T1000 (cell line): ENCODE measurements around the gene RERE.

ENCODE experiments used
- DNase-seq: peaks from one replicate; lab custom pipeline; 2025; ENCODE audit warnings: mixed read lengths; lab: John Stamatoyannopoulos, UW

The RERE gene

DNA sequence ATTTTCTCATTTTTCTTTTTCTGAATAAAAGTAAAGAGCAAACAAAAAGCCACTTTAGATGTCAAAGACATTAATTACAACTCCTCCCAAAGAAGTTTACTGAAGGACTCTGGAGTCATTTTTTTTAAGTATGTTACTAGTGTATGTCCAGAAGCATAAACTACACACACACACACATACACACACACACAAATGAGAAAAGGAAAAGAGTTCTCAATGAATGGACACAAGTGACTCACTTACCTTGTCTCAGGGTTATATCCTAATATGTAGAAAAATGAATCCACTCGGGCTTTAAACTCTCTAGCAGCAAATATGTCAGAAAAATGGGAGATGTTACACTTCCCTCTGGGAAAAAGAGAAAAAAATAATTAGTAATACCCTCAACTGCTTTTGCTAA, 276.5 kb downstream of the RERE start:
- DNase-seq = no peak

- no peak for DNase-seq
Measured at GRCh38 chr1:8540261-8540941, 277.0 kb downstream of the RERE start.

GRCh38 chr1:8539683-8540082, 277.8 kb downstream of the RERE start:
- no peak for DNase-seq

DNA sequence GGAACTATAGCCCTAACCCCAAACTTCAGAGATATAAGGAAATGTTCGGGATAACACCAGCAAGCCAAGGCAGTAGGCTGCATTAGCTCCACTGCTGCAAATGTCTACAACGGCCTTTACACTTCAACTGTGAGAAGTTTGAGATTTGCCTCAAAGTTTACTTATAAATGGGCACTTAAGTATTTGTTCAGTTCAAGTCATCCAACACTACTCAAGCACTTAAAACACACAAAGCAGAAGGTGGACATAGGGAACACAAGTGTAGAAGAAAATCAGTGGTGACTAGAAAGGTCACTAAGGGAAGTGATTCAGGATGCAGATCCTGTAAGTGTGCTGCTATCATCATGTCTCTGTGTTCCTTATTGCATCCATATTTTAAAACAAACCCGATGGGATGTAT, 278.9 kb downstream of the RERE start:
- no peak for DNase-seq

- no peak for DNase-seq
Measured at GRCh38 chr1:8537991-8538390, 279.4 kb downstream of the RERE start.

DNA sequence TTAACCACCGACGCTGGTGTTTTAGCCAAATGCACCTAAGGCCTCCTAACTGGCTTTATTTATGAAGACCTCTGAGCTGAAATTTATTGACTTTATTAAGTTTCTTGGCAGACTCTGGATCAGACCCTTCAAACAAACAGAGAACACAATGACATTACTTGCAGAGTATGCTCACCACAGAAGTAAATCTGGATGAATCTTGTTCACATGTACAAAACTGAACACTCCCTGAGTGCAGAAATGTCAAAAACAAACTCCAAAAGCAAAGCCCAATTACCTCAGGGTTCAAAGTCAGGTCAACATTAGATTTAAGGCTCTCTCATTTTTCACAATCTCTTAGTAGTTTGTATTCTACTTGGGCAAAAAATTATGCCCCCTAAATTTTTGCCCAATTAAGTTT, 280.9 kb downstream of the RERE start:
- no peak for DNase-seq

GRCh38 chr1:8533907-8534306, 283.5 kb downstream of the RERE start:
- no peak for DNase-seq

DNA sequence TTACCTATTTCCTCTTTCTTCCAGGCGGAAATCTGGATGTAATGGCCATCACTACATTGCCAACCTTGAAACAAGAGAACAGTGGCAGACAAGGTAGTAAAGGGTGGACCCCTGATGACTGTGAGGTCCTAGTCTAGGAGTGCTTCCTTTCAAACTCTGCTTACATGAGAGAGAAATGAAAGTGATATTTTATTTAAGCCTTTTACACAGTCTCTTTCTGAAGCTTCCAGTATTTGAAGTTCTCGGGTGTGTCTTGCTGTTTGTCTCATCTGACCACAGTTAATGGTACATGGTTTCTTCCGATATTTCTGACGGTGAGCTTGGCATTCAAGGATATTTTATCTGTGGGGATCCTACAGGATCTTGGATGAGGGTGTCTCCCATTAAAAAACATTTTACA, 284.3 kb downstream of the RERE start:
- no peak for DNase-seq

- no peak for DNase-seq
Measured at GRCh38 chr1:8529901-8530300, 287.5 kb downstream of the RERE start.

GRCh38 chr1:8527941-8528340, 289.5 kb downstream of the RERE start:
- no peak for DNase-seq

- peak; percentile 73 for DNase-seq
Measured at GRCh38 chr1:8525558-8526275, 291.7 kb downstream of the RERE start.

DNA sequence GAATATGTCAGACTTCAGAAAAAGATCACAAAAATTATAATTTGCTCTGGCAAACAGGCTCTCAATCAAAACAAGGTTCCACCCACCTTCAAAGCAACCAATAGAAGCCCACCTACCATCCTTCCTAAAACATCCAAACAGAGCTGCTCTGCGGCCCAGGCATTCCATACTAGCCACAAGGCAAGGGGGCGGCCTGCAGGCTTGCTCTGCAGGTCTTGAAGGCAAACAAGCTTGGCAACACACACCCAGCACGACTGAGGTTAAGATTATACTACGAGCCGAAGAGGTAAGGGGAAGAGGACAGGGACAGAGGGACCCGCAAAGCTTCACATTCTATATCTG, 292.3 kb downstream of the RERE start:
- DNase-seq = no peak

GRCh38 chr1:8524627-8525157, 292.7 kb downstream of the RERE start:
- no peak for DNase-seq

- no peak for DNase-seq
Measured at GRCh38 chr1:8523666-8524206, 293.7 kb downstream of the RERE start.

- no peak for DNase-seq
Measured at GRCh38 chr1:8520483-8520966, 296.9 kb downstream of the RERE start.

- DNase-seq = no peak
Measured at GRCh38 chr1:8519167-8519566, 298.3 kb downstream of the RERE start.

DNA sequence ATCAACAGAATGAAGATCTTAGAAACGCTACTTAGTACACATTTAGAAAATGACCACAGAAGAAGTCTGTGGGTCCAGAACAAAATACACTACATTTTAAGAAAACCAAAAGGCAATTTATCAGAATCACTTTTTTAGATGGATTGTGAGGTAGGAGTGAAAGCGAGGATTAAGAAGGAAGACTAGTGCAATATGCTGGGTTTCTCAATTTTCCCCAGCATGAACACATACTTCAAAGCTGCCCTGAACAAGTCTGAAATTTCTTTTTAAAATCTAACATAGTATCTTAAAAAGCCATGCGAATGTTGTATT, 299.0 kb downstream of the RERE start:
- no peak for DNase-seq

DNA sequence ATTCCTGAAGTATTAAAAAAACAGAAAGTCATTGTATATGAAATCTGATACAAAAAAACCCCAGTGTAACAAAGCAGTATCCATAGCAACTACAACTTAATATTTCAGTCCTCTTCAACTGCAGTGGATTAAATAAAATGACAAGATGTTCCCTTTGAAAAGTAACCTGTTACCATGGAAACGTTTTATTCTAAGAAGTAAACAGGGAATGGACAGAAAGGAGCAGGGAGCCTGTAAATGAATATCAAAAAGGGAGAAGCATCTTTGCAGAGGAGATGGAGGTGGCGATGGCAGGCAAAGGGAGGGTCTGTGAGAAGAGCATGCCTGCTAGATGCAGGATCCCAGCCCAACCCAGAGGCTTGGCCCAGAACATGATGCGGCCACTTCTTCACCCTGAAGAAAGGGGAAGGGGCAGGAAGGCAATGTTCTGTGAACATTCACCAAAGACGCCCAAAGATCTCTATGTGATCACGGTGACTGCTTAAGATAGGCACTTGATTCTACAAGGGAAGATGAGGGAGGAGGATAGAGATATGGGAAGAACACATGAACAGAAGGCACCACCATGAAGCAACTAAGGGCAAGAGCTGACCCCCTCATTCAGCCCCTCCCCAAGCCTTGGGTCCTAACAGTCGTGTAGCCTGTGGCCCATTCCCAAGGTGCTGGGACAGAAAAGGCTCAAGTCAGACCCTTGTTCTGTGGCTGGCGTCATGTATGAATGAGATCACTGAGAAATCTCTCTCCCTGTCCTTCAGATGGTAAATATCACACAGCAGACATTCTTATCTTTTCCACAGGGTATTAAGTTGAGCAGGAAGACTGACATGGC, 299.6 kb downstream of the RERE start:
- no peak for DNase-seq

DNA sequence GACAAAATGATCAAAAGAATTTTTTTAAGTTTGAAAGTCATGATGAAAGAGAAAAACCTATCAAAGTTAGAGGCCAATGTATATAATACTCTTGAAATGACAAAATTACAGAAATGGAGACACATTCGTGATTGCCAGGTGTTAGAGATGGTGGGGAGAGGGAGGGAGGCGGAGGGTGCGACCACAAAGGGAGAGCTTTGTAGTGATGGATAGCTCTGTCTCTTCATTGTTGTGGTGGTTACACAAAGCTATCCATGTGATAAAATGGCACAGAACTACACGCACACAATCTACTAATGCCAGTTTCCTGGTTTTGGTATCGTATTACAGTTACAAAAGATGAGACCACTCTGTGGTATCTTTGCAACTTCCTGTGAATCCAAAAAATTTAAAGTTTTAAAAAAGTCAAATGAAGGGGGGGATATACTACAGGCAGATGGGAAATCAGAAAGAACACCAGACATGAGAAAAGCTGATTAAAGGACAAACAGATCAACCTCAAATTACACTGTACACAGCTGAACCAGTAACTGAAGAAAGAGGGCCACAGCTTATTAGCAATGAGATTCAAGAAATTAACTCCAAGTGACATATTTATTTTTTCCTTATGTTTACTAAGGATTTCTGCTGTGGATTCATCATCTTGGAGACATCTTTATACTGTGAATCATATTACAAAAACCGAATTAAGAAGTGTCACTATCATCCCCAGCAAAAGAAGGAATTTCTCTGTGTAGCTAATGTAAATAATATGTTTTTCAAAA, 300.5 kb downstream of the RERE start:
- DNase-seq = no peak

GRCh38 chr1:8516278-8516777, 301.1 kb downstream of the RERE start:
- no peak for DNase-seq

- no peak for DNase-seq
Measured at GRCh38 chr1:8512504-8512903, 304.9 kb downstream of the RERE start.
